ENCODE data around the gene BACE2. TPM values are rescaled to one million over a fixed set of nuclear protein-coding genes. Genes with fewer than 3 reads are reported as not detected.

BACE2 gene
- total RNA-seq, 2 donors from 2014 or later, result 1.1 TPM

- ATAC-seq (replicated peaks in 1 of 2), result no peak
- no peak overlapping the region for H3K27ac Mint-ChIP-seq
- H3K27me3 Mint-ChIP-seq (ENCODE audit: low read depth), result no peaks in the 10 kb centered on the region
Observed at GRCh38 chr21:41269535-41269934, 101.6 kb downstream of the BACE2 start.

GRCh38 chr21:41277196-41277595 is 109.2 kb downstream of the BACE2 start:
- ATAC-seq (replicated peaks in 1 of 2) (no peak), DNase-seq (no peak)
- peaks cover 2 to 4% of the 10 kb centered on the region in 2 donors for H3K36me3 Mint-ChIP-seq (ENCODE audit: insufficient read depth in 2 of 2)
- H3K4me3 Mint-ChIP-seq, result no peak overlapping the region
- peaks cover 7% of the 10 kb centered on the region for H3K27me3 Mint-ChIP-seq (ENCODE audit: low read depth)
- peaks cover 0 to 2% of the 10 kb centered on the region in 2 donors for H3K9me3 Mint-ChIP-seq
- H3K4me1 Mint-ChIP-seq (ENCODE audit: low read depth), result no peaks in the 10 kb centered on the region
- no peak overlapping the region for H3K27ac Mint-ChIP-seq

More at GRCh38 chr21:41269535-41269934, 101.6 kb downstream of the BACE2 start:
- Mint-ChIP-seq H3K4me1 (ENCODE audit: low read depth) (no peaks in the 10 kb centered on the region), H3K4me3 (no peak overlapping the region), H3K36me3 (ENCODE audit: insufficient read depth in 2 of 2) (peaks cover 2 to 4% of the 10 kb centered on the region in 2 donors), H3K9me3 (peaks cover 0 to 2% of the 10 kb centered on the region in 2 donors)
- DNase-seq, result no peak

DNA sequence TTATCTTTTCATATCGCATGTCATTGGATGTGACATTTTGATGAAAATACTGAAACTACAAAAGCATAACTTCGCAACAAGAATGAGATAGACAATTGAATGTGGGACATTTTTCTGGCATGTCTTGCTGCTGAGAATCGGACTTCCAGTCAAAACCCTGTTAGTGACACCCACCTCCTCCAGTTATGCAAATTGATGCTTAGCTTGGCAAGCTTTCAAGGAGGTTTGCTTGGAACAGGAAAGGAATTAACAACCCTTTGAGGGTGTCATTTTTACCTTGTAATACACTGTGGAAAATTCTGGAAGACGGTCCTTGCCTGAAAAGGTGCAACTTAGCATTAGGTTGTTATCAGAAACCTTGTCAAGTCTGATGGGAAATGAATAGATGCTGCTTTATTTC is 109.9 kb downstream of the BACE2 start:
- DNase-seq (no peak), ATAC-seq (replicated peaks in 1 of 2) (no peak)
- Mint-ChIP-seq H3K4me1 (ENCODE audit: low read depth) (no peaks in the 10 kb centered on the region), H3K9me3 (peaks cover 0 to 1% of the 10 kb centered on the region in 2 donors), H3K27me3 (ENCODE audit: low read depth) (peaks cover 14% of the 10 kb centered on the region), H3K27ac (no peak overlapping the region), H3K36me3 (ENCODE audit: insufficient read depth in 2 of 2) (no peaks in the 10 kb centered on the region), H3K4me3 (no peak overlapping the region)

DNA sequence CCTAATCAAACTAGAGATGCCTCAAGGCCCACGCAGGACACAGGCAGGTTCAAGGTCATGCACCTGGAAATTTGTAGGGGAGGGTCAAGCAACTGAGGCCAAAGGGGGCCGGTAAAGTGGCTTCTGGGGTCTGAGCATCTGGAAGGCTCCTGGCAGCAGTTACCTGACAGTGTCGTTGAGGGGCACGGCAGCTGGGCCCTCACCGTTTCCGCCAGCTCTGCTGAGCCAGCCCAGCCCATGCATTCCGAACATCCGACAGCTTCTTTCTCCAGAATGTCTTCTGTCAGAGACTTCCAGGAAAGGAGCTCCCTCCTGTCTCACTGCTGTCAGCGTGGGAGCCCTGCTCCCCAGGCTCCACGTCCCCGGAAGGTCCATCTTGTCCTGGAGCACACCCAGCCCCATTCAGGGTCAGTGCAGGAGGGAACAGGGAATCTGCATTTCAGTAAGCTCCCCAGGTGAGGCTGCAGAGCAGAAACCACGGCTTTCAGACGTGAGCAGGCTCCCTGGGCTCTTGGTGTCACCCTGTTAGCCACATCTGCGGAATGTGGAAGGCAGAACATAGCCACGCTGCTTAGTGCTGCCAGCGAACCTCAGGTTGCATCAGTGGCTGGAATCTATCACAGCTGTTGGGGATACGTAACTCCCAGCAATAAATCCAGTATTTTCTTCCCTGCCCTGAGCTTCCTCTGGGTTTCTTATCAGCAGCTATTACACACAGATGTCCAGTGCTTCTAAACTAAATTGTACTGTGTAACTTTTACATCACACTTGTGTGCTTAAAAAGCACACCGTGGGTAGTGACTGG is 112.4 kb downstream of the BACE2 start:
- ATAC-seq (replicated peaks in 1 of 2) (no peak), DNase-seq (no peak)
- no peak overlapping the region for H3K27ac Mint-ChIP-seq
- no peaks in the 10 kb centered on the region for H3K9me3 Mint-ChIP-seq
- no peaks in the 10 kb centered on the region for H3K4me1 Mint-ChIP-seq (ENCODE audit: low read depth)
- no peaks in the 10 kb centered on the region for H3K36me3 Mint-ChIP-seq (ENCODE audit: insufficient read depth in 2 of 2)
- H3K4me3 Mint-ChIP-seq, result no peak overlapping the region
- peaks cover 18% of the 10 kb centered on the region for H3K27me3 Mint-ChIP-seq (ENCODE audit: low read depth)

GRCh38 chr21:41282412-41282811 is 114.5 kb downstream of the BACE2 start:
- DNase-seq, result no peak
- H3K36me3 Mint-ChIP-seq (ENCODE audit: insufficient read depth in 2 of 2), result no peaks in the 10 kb centered on the region
- no peak overlapping the region for H3K27ac Mint-ChIP-seq
- no peaks in the 10 kb centered on the region for H3K9me3 Mint-ChIP-seq
- ATAC-seq (replicated peaks in 1 of 2), result no peak
- no peaks in the 10 kb centered on the region for H3K4me1 Mint-ChIP-seq (ENCODE audit: low read depth)
- no peak overlapping the region for H3K4me3 Mint-ChIP-seq
- H3K27me3 Mint-ChIP-seq (ENCODE audit: low read depth), result peaks cover 18% of the 10 kb centered on the region

- DNase-seq (peak; percentile 38 to 43), ATAC-seq (replicated peaks in 1 of 2) (peak; percentile 80 to 88)
- Mint-ChIP-seq H3K36me3 (ENCODE audit: insufficient read depth in 2 of 2) (no peaks in the 10 kb centered on the region), H3K9me3 (no peaks in the 10 kb centered on the region), H3K4me1 (ENCODE audit: low read depth) (no peaks in the 10 kb centered on the region), H3K27ac (no peak overlapping the region), H3K4me3 (no peak overlapping the region), H3K27me3 (ENCODE audit: low read depth) (peaks cover 18% of the 10 kb centered on the region)
Observed at GRCh38 chr21:41283211-41283818, 115.4 kb downstream of the BACE2 start.

DNA sequence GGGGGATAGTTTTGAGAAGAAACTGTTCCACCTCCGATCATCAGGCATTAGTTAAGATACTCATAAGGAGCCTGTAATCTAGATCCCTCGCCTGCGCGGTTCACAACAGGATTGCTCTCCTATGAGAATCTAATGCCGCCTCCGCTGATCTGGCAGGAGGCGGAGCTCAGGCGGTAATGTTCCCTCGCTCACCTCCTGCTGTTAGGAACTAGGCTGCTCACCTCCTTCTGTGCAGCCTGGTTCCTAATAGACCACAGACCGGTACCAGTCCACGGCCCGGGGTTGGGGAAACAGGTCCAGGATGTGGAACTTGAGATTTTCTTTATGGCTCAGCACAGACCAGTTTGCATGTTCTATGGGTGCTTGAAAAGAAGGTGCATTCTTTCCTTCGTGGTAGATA is 121.5 kb downstream of the BACE2 start:
- DNase-seq (no peak), ATAC-seq (replicated peaks in 1 of 2) (no peak)
- H3K27me3 Mint-ChIP-seq (ENCODE audit: low read depth), result peaks cover 24% of the 10 kb centered on the region
- no peak overlapping the region for H3K4me3 Mint-ChIP-seq
- peaks cover 6% of the 10 kb centered on the region for H3K4me1 Mint-ChIP-seq (ENCODE audit: low read depth)
- no peaks in the 10 kb centered on the region for H3K36me3 Mint-ChIP-seq (ENCODE audit: insufficient read depth in 2 of 2)
- H3K9me3 Mint-ChIP-seq, result no peaks in the 10 kb centered on the region
- H3K27ac Mint-ChIP-seq, result no peak overlapping the region

DNA sequence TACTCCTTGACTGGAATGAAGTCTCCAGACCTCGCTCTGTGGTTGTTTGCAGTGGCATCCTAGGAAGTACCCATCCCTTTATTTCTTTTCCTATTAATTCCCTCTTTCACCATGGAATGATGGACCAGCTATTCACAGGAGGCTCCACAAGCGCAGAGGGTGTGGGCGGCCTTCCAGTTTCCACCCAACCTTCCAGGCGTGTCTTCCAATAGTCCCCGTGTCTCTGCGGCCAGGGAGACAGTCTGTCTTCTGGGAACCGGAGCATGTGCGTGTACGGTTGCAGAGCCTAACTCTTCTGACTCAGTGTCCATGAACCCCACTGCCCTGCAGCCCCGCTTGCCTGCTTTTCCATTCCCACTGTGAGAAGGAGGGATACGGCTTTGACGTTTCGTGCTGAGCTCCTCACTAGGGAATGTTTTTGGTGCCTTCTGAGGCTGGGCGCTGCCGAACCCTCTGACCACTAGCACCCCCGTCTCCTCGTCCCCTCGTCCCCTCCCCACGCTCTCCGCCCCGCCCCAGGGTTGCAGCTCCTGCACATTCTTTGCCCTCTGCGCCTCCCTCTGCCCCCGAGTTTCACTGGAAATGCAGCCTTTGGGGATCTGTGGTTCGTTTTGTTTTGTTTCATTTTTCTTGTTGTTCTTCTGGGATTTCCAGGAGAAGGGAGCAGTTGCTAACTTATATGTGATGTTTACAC is 122.3 kb downstream of the BACE2 start:
- peaks cover 32% of the 10 kb centered on the region for H3K27me3 Mint-ChIP-seq (ENCODE audit: low read depth)
- no peaks in the 10 kb centered on the region for H3K9me3 Mint-ChIP-seq
- no peak for DNase-seq
- no peak overlapping the region for H3K4me3 Mint-ChIP-seq
- H3K27ac Mint-ChIP-seq, result no peak overlapping the region
- H3K4me1 Mint-ChIP-seq (ENCODE audit: low read depth), result peaks cover 6% of the 10 kb centered on the region
- ATAC-seq (replicated peaks in 1 of 2), result no peak
- H3K36me3 Mint-ChIP-seq (ENCODE audit: insufficient read depth in 2 of 2), result no peaks in the 10 kb centered on the region

DNA sequence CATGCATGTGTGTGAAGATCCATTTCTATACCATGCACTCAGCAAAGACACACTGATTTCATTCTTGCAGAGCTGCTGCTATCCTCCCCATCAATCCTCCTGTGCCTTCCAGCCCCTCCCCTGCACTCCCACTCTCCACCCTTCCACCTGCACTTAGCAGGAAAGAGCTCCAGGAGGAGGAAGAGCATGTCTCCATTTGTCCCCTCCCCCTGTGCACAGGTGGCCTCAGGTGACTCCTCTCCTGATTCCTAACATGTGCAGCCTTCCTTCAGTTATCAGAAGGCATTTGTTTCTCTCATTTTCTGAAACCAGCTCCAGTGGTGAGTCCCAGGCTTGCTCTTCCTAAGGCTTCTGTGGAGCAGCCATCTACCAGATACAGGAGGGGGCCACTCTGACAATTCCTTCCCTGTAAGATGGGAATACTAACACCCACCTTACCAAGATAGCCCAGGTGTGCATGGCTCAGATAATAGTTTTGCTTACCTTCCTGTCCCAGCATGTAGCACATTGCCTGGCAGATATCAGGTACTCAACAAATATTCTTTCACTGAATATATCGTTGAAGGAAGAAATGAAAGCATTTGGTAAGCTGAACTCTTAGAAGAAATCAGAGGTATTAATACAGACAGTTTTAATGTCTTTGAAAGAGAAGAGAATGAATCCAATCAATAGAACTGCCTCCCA is 126.7 kb downstream of the BACE2 start:
- Mint-ChIP-seq H3K4me3 (no peak overlapping the region), H3K27ac (no peak overlapping the region), H3K9me3 (peaks cover 0 to 2% of the 10 kb centered on the region in 2 donors), H3K36me3 (ENCODE audit: insufficient read depth in 2 of 2) (no peaks in the 10 kb centered on the region), H3K4me1 (ENCODE audit: low read depth) (peaks cover 6% of the 10 kb centered on the region), H3K27me3 (ENCODE audit: low read depth) (peaks cover 40% of the 10 kb centered on the region)
- ATAC-seq (replicated peaks in 1 of 2) (no peak), DNase-seq (no peak)

DNA sequence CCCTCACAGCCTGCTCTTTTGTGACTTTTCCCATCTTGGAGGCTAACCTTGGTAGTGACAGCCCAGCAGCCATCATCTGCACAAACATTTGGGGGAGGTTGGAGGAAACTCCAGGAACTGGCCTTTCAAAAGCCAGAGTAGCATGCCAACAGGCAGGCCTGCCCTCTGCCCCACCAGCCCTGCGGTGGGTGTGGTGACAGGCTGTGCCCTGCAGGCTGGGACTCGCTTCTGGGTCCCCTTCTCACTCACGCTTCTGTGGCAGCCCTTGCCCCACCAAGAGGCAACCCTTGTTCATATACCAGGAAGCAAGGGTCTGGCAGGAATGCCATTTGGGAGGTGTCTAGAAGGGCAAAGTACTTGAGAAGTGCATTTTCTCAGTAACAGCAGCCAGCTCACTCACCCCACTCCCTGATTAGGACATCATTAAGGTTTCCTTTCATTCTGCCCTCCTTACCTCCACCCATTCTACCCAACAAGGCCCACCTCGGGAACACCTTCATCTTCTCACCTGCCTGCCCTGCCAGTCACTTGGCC is 127.8 kb downstream of the BACE2 start:
- no peak for DNase-seq
- Mint-ChIP-seq H3K4me3 (no peak overlapping the region), H3K27ac (no peak overlapping the region), H3K9me3 (peaks cover 0 to 2% of the 10 kb centered on the region in 2 donors), H3K4me1 (ENCODE audit: low read depth) (peaks cover 6% of the 10 kb centered on the region), H3K27me3 (ENCODE audit: low read depth) (peaks cover 34% of the 10 kb centered on the region), H3K36me3 (ENCODE audit: insufficient read depth in 2 of 2) (no peaks in the 10 kb centered on the region)
- no peak for ATAC-seq (replicated peaks in 1 of 2)

GRCh38 chr21:41302976-41303375 is 135.0 kb downstream of the BACE2 start:
- no peak overlapping the region for H3K4me3 Mint-ChIP-seq
- H3K36me3 Mint-ChIP-seq (ENCODE audit: insufficient read depth in 2 of 2), result no peaks in the 10 kb centered on the region
- no peak for ATAC-seq (replicated peaks in 1 of 2)
- no peak for DNase-seq
- peaks cover under 1% of the 10 kb centered on the region for H3K27me3 Mint-ChIP-seq (ENCODE audit: low read depth)
- no peak overlapping the region for H3K27ac Mint-ChIP-seq
- no peaks in the 10 kb centered on the region for H3K4me1 Mint-ChIP-seq (ENCODE audit: low read depth)
- H3K9me3 Mint-ChIP-seq, result peaks cover 0 to 2% of the 10 kb centered on the region in 2 donors

- no peaks in the 10 kb centered on the region for H3K4me1 Mint-ChIP-seq (ENCODE audit: low read depth)
- no peak overlapping the region for H3K27ac Mint-ChIP-seq
- DNase-seq, result no peak
- H3K27me3 Mint-ChIP-seq (ENCODE audit: low read depth), result no peaks in the 10 kb centered on the region
- H3K9me3 Mint-ChIP-seq, result peaks cover 0 to 2% of the 10 kb centered on the region in 2 donors
- no peaks in the 10 kb centered on the region for H3K36me3 Mint-ChIP-seq (ENCODE audit: insufficient read depth in 2 of 2)
- ATAC-seq (replicated peaks in 1 of 2), result no peak
- no peak overlapping the region for H3K4me3 Mint-ChIP-seq
Observed at GRCh38 chr21:41304068-41304720, 136.2 kb downstream of the BACE2 start.

All from activated T-cell treated with anti-CD3 and anti-CD28 coated beads, Interleukin-2, amount 50 U/mL, for 72 hours (primary cell).